Fibroblast of mammary gland (primary cell): ENCODE results near the gene CUL9.
"Not testable (repeated sequence)": the region's sequence is repeated elsewhere in the genome, so short reads cannot be mapped to it uniquely, and the experiment has no call there.

Experiments used
- DNase-seq: peaks from one replicate; pipeline ENCODE4 v3.0.0-alpha.2; 2010; ENCODE audit warnings: low read depth
- H3K4me3 ChIP-seq: 2 replicates; pipeline ENCODE4 v1.5.1; 2011; ENCODE audit warnings: low read depth, mild to moderate bottlenecking, low read length, moderate library complexity; ENCODE audit not compliant: control insufficient read depth
- TF ChIP-seq, protein P1 (sequence below): conservative IDR thresholded peaks from 2 replicates; pipeline ENCODE4 v1.5.1; 2011; ENCODE audit warnings: low read depth, low read length, inconsistent platforms; ENCODE audit not compliant: control insufficient read depth, insufficient read depth

CUL9 gene

GRCh38 chr6:43181942-43182860, at the start of gene CUL9:
TSS of gene CUL9 (plus strand) at chr6:43182196. CDS start at chr6:43184311, 2,115 bp downstream.
- TF ChIP-seq, protein P1, sequence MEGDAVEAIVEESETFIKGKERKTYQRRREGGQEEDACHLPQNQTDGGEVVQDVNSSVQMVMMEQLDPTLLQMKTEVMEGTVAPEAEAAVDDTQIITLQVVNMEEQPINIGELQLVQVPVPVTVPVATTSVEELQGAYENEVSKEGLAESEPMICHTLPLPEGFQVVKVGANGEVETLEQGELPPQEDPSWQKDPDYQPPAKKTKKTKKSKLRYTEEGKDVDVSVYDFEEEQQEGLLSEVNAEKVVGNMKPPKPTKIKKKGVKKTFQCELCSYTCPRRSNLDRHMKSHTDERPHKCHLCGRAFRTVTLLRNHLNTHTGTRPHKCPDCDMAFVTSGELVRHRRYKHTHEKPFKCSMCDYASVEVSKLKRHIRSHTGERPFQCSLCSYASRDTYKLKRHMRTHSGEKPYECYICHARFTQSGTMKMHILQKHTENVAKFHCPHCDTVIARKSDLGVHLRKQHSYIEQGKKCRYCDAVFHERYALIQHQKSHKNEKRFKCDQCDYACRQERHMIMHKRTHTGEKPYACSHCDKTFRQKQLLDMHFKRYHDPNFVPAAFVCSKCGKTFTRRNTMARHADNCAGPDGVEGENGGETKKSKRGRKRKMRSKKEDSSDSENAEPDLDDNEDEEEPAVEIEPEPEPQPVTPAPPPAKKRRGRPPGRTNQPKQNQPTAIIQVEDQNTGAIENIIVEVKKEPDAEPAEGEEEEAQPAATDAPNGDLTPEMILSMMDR = no peak
- H3K4me3 ChIP-seq = peak within 1 kb of the TSS; percentile 67
- peak; percentile 58 for DNase-seq

GRCh38 chr6:43138267-43138666, 43.7 kb upstream of the CUL9 start:
- no peak for DNase-seq

DNA sequence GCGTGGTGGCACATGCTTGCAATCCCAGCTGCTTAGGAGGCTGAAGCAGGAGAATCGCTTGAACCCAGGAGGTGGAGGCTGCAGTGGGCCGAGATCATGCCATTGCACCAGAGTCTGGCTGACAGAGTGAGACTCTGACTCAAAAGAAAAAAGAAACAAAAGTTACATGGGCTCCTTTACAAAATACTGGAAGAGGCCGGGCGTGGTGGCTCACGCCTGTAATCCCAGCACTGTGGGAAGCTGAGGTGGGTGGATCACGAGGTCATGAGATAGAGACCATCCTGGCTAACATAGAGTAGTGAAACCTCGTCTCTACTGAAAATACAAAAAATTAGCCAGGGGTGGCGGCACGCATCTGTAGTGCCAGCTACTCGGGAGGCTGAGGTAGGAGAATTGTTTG, 42.0 kb upstream of the CUL9 start:
- H3K4me3 ChIP-seq, DNase-seq: not testable (repeated sequence)

More at GRCh38 chr6:43138267-43138666, 43.7 kb upstream of the CUL9 start:
- H3K4me3 ChIP-seq = no peak overlapping the region
- TF ChIP-seq, protein P1 = no peak

- no peak overlapping the region for H3K4me3 ChIP-seq
- no peak for DNase-seq
- TF ChIP-seq, protein P1 = no peak
These were observed 40.4 kb upstream of the CUL9 start for GRCh38 chr6:43141644-43142043.

DNA sequence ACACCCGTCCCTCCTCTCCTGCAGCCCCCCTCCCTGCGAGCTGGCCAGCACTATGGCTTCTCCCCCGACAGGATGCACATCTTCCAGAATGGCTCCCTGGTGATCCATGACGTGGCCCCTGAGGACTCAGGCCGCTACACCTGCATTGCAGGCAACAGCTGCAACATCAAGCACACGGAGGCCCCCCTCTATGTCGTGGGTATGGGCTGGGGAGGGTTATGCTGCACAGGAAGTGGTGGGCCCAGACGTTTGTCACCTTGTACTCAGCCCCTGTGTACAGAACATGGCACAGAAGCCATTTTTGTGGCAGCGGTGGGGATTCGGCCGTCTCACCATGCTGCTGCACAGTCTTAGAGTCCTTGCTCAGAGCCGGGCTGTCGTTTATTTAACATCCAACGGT, 39.9 kb upstream of the CUL9 start:
- no peak overlapping the region for H3K4me3 ChIP-seq
- no peak for DNase-seq
- TF ChIP-seq, protein P1 = no peak

DNA sequence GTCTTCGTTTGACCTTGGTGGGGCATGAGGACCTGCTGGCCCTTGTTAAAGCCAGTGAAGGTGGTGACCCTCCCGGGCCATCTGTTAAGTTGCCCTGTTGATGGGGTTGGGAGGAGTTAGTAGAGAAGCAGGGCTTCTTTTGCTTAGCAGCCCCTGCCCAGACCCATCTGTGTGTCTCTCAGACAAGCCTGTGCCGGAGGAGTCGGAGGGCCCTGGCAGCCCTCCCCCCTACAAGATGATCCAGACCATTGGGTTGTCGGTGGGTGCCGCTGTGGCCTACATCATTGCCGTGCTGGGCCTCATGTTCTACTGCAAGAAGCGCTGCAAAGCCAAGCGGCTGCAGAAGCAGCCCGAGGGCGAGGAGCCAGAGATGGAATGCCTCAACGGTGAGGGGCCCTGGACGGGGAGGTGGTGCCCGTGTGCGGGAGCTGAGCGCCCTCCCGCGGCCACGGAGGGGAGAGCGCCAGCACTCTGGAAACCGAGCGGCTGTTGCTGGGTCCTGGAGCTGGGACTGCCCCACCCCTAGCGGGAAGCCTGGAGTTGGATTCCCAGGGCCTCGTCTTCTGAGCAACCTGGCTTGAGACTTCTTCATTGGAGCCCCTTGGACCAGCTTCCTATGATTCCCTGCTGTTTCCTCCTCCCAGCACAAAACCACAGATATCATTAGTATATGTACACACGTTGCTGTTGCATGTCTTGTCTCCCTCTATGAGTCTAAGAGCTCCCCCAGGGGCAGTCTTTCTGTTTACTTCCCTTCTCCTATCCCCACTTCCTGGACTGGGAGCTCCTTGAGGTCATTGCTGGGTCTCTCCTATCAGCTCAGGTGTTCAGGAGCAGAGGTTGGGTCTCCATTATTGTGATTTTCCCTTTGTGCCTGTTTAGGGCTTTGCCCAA, 38.5 kb upstream of the CUL9 start:
- DNase-seq = peak; percentile 85
- TF ChIP-seq, protein P1 = peak; percentile 87
- H3K4me3 ChIP-seq = no peak overlapping the region

GRCh38 chr6:43144879-43145278, 37.1 kb upstream of the CUL9 start:
- TF ChIP-seq, protein P1 = no peak
- no peak overlapping the region for H3K4me3 ChIP-seq
- DNase-seq = peak; percentile 22
